Neutrophil (primary cell): ENCODE measurements around the gene OR52M1.
A peak's percentile ranks its signal among the peaks of the same experiment; 100 is the strongest.
"Not testable (repeated sequence)": the region's sequence is repeated elsewhere in the genome, so short reads cannot be mapped to it uniquely, and the experiment has no call there.

ENCODE experiments used
- H3K27ac ChIP-seq: fragments of 200-600 bp; sonication (generic); 2 replicates; pipeline ENCODE4 v1.5.1; 2016; ENCODE audit warnings: mild to moderate bottlenecking, moderate library complexity
- H3K27me3 ChIP-seq: fragments of 200-600 bp; sonication (generic); 2 replicates; pipeline ENCODE4 v1.6.0; 2016; ENCODE audit warnings: mild to moderate bottlenecking
- H3K36me3 ChIP-seq: fragments of 200-600 bp; sonication (generic); 2 replicates; pipeline ENCODE4 v1.5.1; 2017
- H3K4me1 ChIP-seq, 2 experiments: fragments of 200-600 bp in 1 of 2; sonication (generic) in 1 of 2; 1 replicate in 1 of 2; 2 replicates in 1 of 2; pipeline versions ENCODE4 v1.5.1 to v1.6.1; 2013 to 2016; ENCODE audit warnings: low read depth in 1 of 2, low read length in 1 of 2, mild to moderate bottlenecking in 1 of 2, moderate library complexity in 1 of 2; ENCODE audit not compliant: control insufficient read depth in 1 of 2, insufficient read depth in 1 of 2
- H3K4me3 ChIP-seq, 2 experiments: fragments of 200-600 bp in 1 of 2; sonication (generic) in 1 of 2; 1 replicate in 1 of 2; 2 replicates in 1 of 2; pipeline ENCODE4 v1.5.1; 2013 to 2016; ENCODE audit warnings: low read depth in 1 of 2, low read length in 1 of 2, mild to moderate bottlenecking in 1 of 2, moderate library complexity in 1 of 2
- H3K9me3 ChIP-seq: fragments of 200-600 bp; sonication (generic); 2 replicates; pipeline ENCODE4 v1.5.1; 2016
- CTCF ChIP-seq: fragments of 200-600 bp; sonication (generic); IDR thresholded peaks from 2 replicates; pipeline ENCODE4 v1.5.1; 2016; ENCODE audit warnings: antibody characterized with exemption

Gene OR52M1

DNA sequence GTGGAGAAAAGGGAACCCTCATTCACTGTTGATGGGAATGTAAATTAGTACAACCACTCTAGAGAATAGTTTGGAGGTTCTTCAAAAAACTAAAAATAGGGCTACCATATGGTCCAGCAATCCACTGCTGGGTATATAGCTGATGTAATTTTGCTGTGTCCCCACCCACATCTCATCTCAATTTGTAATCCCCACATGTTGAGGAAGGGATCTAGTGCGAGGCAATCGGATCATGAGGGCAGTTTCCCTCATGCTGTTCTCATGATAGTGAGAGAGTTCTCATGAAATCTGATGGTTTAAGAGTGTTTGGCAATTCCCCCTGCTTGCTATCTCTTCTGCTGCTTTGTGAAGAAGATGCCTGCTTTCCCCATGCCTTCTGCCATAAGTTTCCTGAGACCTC is 17.1 kb upstream of the OR52M1 start:
- no peaks in the 10 kb centered on the region for H3K4me1 ChIP-seq
- no peak overlapping the region for H3K27ac ChIP-seq
- no peaks in the 10 kb centered on the region for H3K36me3 ChIP-seq
- H3K27me3 ChIP-seq: peaks cover 24% of the 10 kb centered on the region
- no peaks in the 10 kb centered on the region for H3K9me3 ChIP-seq
- no peak overlapping the region for H3K4me3 ChIP-seq
- no peak for TF ChIP-seq CTCF

GRCh38 chr11:4531686-4532085 is 13.3 kb upstream of the OR52M1 start:
- H3K4me1 ChIP-seq, H3K27ac ChIP-seq, H3K4me3 ChIP-seq, H3K9me3 ChIP-seq, H3K36me3 ChIP-seq: not testable (repeated sequence)
- peaks cover 22% of the 10 kb centered on the region for H3K27me3 ChIP-seq

- peak; percentile 58 for TF ChIP-seq CTCF
- H3K27me3 ChIP-seq: peaks cover 20% of the 10 kb centered on the region
- no peaks in the 10 kb centered on the region for H3K36me3 ChIP-seq
- H3K9me3 ChIP-seq: no peaks in the 10 kb centered on the region
- no peaks in the 10 kb centered on the region for H3K4me1 ChIP-seq
- no peak overlapping the region for H3K4me3 ChIP-seq
- H3K27ac ChIP-seq: no peak overlapping the region
Observed at GRCh38 chr11:4539603-4540219, 5.3 kb upstream of the OR52M1 start.

- no peak for TF ChIP-seq CTCF
- Histone ChIP-seq H3K27me3 (peaks cover 20% of the 10 kb centered on the region), H3K36me3 (no peaks in the 10 kb centered on the region), H3K27ac (no peak overlapping the region), H3K4me1 (no peaks in the 10 kb centered on the region), H3K4me3 (no peak overlapping the region), H3K9me3 (no peaks in the 10 kb centered on the region)
Observed at GRCh38 chr11:4541071-4541470, 3.9 kb upstream of the OR52M1 start.

DNA sequence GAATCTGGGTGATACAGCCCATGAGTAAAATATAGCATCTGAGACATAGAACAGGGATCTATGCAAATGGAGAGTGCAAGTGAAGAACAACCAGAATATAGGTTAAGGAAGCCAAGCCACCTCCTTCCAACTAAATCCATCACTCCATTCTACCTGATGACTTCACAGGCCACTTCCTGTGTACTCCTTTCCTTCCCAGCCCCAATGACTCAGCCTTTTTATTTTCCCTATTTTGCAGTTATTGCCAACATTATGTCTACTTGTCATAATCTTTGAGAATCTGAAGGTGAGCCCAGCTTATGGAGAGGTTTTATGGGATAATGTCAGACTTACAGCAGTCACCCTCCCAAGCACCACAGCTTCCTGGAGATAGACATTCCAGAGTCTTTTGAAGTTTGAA is 1.4 kb upstream of the OR52M1 start:
- Histone ChIP-seq H3K4me3 (no peak overlapping the region), H3K9me3 (no peaks in the 10 kb centered on the region), H3K36me3 (no peaks in the 10 kb centered on the region), H3K27me3 (peaks cover 24% of the 10 kb centered on the region), H3K27ac (no peak overlapping the region), H3K4me1 (no peaks in the 10 kb centered on the region)
- no peak for TF ChIP-seq CTCF

DNA sequence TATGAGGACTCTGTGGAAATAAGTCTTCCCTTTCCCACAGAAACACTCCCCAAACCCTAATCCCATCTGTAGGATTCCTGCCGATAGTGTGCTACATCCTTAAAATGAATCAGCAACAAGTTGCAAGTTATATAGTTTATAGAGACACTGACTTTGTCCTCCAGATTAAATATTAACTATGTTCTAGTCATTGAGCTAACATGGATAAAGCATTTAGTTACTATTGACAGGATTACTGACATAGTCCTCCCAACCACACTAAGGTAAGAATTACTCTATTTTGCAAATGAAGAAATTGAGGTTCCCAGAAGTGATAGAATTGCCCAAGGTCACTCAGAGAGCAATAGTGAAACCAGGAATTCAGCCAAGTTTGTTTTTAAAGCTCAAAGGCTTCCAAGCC is 1.9 kb downstream of the OR52M1 start:
- Histone ChIP-seq H3K4me3 (no peak overlapping the region), H3K4me1 (no peaks in the 10 kb centered on the region), H3K9me3 (no peaks in the 10 kb centered on the region), H3K36me3 (no peaks in the 10 kb centered on the region), H3K27me3 (peaks cover 8% of the 10 kb centered on the region), H3K27ac (no peak overlapping the region)
- TF ChIP-seq CTCF: no peak
